ENCODE measurements around the gene PNPLA7. TPM values are rescaled to one million over a fixed set of nuclear protein-coding genes. Genes with fewer than 3 reads are reported as not detected.

Gene PNPLA7
- total and polyA plus RNA-seq, 2 of the 8 experiments (the other 6 are each of a cell fraction or from before 2014, with no cell fraction given) = 0.35 to 0.47 TPM

GRCh38 chr9:137545123-137545522 lies 5.1 kb downstream of the PNPLA7 start:
- no peak overlapping the region for H3K4ac ChIP-seq (replicated peaks; ENCODE audit: insufficient read length, low read depth, low read length)
- no peak overlapping the region for H4K5ac ChIP-seq (ENCODE audit: insufficient read length, low read depth, low read length)
- no peaks in the 10 kb centered on the region for H3K79me2 ChIP-seq (ENCODE audit: control insufficient read depth in 1 of 2, insufficient read depth in 2 of 2, low read length in 2 of 2)
- no peak overlapping the region for H3K56ac ChIP-seq (replicated peaks; ENCODE audit: insufficient read length, low read depth, low read length)
- H3K4me2 ChIP-seq (ENCODE audit: insufficient read depth in 1 of 2, low read depth in 2 of 2, low read length in 2 of 2) = no peak overlapping the region
- no peaks in the 10 kb centered on the region for H3K79me1 ChIP-seq (ENCODE audit: low read depth, low read length)
- H2BK120ac ChIP-seq (replicated peaks; ENCODE audit: low read depth, low read length) = no peak overlapping the region
- DNase-seq (ENCODE audit: low read depth in 1 of 2, low spot score in 2 of 2) (no peak), FAIRE-seq (no peak)
- no peak overlapping the region for H2AK5ac ChIP-seq (ENCODE audit: low read depth, low read length)
- H2BK20ac ChIP-seq (ENCODE audit: low read length) = no peak overlapping the region
- H2BK5ac ChIP-seq (ENCODE audit: low read depth, low read length) = no peak overlapping the region
- H2BK15ac ChIP-seq (ENCODE audit: low read length) = no peak overlapping the region
- no peaks in the 10 kb centered on the region for H3K36me3 ChIP-seq (ENCODE audit: control insufficient read depth in 2 of 4, insufficient read depth in 4 of 4, low read length in 3 of 4)
- H3K23me2 ChIP-seq (ENCODE audit: low read depth, low read length) = no peaks in the 10 kb centered on the region
- ChIA-PET POLR2A (ENCODE audit: partially characterized antibody) (no interaction called here), CTCF (ENCODE audit: partially characterized antibody) (interaction anchor here (1.1 to 2.4 kb wide), 5 partner anchors 10 to 36 kb away, joined by 3 to 13 read pairs (median 7); no protein-coding TSS in a partner anchor)
- TF ChIP-seq, protein P1, sequence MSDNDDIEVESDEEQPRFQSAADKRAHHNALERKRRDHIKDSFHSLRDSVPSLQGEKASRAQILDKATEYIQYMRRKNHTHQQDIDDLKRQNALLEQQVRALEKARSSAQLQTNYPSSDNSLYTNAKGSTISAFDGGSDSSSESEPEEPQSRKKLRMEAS (IDR thresholded peaks at IDR 0.05) = no peak
- TF ChIP-seq MAFK (IDR thresholded peaks at IDR 0.05; ENCODE audit: low read depth, low read length) = no peak
- no peak for TF ChIP-seq SP4 (IDR thresholded peaks at IDR 0.05; ENCODE audit: low read length)
- no peak for TF ChIP-seq JUN (IDR thresholded peaks at IDR 0.05; ENCODE audit: low read depth, low read length)
- no peak for TF ChIP-seq POU5F1 (IDR thresholded peaks at IDR 0.05; ENCODE audit: low read depth, low read length)
- no peak for TF ChIP-seq POLR2AphosphoS5 (IDR thresholded peaks at IDR 0.05; ENCODE audit: low read depth, low read length)
- TF ChIP-seq BCL11A (IDR thresholded peaks at IDR 0.05; ENCODE audit: low read depth in 2 of 2, low read length in 2 of 2) = no peak
- TF ChIP-seq GABPA (IDR thresholded peaks at IDR 0.05; ENCODE audit: borderline replicate concordance, insufficient read depth, low read length) = no peak
- no peak for TF ChIP-seq JUND (IDR thresholded peaks at IDR 0.05; ENCODE audit: low read length)
- H3K23ac ChIP-seq (ENCODE audit: insufficient read length) = no peak overlapping the region
- no peak overlapping the region for H2AFZ ChIP-seq (ENCODE audit: low read length)
- no peak overlapping the region for H3K4me3 ChIP-seq (ENCODE audit: extremely low read depth in 1 of 4, insufficient read depth in 2 of 4, low read depth in 3 of 4, low read length in 4 of 4)
- H3K4me1 ChIP-seq (replicated peaks in 1 of 4; ENCODE audit: control insufficient read depth in 3 of 4, insufficient read depth in 4 of 4, low read length in 3 of 4) = peaks cover 0 to 3% (median 0%) of the 10 kb centered on the region in 4 experiments; a peak in 1 of 7 replicates
- H3K14ac ChIP-seq (ENCODE audit: insufficient read length) = no peak overlapping the region
- peaks cover 7 to 12% of the 10 kb centered on the region in 2 experiments; a peak in 3 of 4 replicates for H3K9me3 ChIP-seq (ENCODE audit: insufficient read depth in 2 of 2, low read depth in 1 of 2, low read length in 1 of 2)
- no peak overlapping the region for H3K18ac ChIP-seq (ENCODE audit: extremely low read depth, low read length)
- H3K27ac ChIP-seq (ENCODE audit: low read depth, low read length) = no peak overlapping the region
- no peaks in the 10 kb centered on the region for H3K27me3 ChIP-seq (replicated peaks in 1 of 4; ENCODE audit: control insufficient read depth in 3 of 4, extremely low read depth in 1 of 4, insufficient read depth in 3 of 4, low read length in 3 of 4)
- no peak overlapping the region for H4K91ac ChIP-seq (replicated peaks; ENCODE audit: insufficient read length, low read length)
- no peak overlapping the region for H4K8ac ChIP-seq (ENCODE audit: extremely low read depth, insufficient read depth, low read length)
- peaks cover 0 to 1% of the 10 kb centered on the region in 2 experiments for H4K20me1 ChIP-seq (replicated peaks in 1 of 2; ENCODE audit: control insufficient read depth in 1 of 2, insufficient read depth in 2 of 2, low read length in 2 of 2)
- no peak overlapping the region; a peak in 1 of 7 replicates for H3K9ac ChIP-seq (replicated peaks in 1 of 4; ENCODE audit: extremely low read depth in 1 of 4, low read depth in 3 of 4, low read length in 3 of 4)
- no peak overlapping the region for H2BK12ac ChIP-seq (ENCODE audit: low read depth, low read length)
- 88% methylated on average over 10 of the region's 10 CpGs; no CpG with 5 or more reads in 1 of the 2 experiments for WGBS, 2 experiments (ENCODE audit: extremely low coverage in 1 of 2, insufficient coverage in 1 of 2, insufficient read length in 1 of 2, insufficient replicate concordance in 2 of 2, low coverage in 1 of 2, low lambda C conversion rate in 2 of 2, missing lambda C conversion rate in 1 of 2)

All from H1 (cell line).